Endothelial cell of umbilical vein (primary cell): ENCODE measurements around the gene ULBP3. TPM values are rescaled to one million over a fixed set of nuclear protein-coding genes. Genes with fewer than 3 reads are reported as not detected.

ENCODE experiments used
- BruUV-seq: library from RNA; stranded (reverse); fragments of 400-500 nt; replicated peaks from 2 replicates; lab custom pipeline; 2021; lab: Mats Ljungman, UMichigan
- CTCF ChIA-PET: fragments of 300-600, 350-600 bp; sonication (Branson Sonifier 250); formaldehyde crosslinking; loops from one replicate; lab custom pipeline; 2021; ENCODE audit warnings: antibody characterized with exemption, inconsistent platforms; lab: Charles Lee
- POLR2A ChIA-PET: fragments of 300-600, 350-600 bp; sonication (Branson Sonifier 250); formaldehyde crosslinking; loops from one replicate; lab custom pipeline; 2021; ENCODE audit warnings: antibody characterized with exemption, inconsistent platforms; lab: Charles Lee
- DNase-seq: peaks from one replicate; pipeline ENCODE4 v3.0.0-alpha.2; 2011; ENCODE audit warnings: low read depth, low spot score
- FAIRE-seq: peaks from 2 replicates; lab custom pipeline; 2011; peaks lifted over from hg19 to GRCh38; lab: Jason Lieb, UNC
- H2AFZ ChIP-seq: 2 replicates; pipeline ENCODE4 v1.6.0; 2012; ENCODE audit warnings: low read depth, low read length, control low read depth, inconsistent platforms
- H3K27ac ChIP-seq: 2 replicates; pipeline ENCODE4 v1.5.1; 2011; ENCODE audit warnings: low read depth, mild to moderate bottlenecking, control low read depth, low read length, moderate library complexity; ENCODE audit not compliant: insufficient read depth
- H3K27me3 ChIP-seq, 2 experiments: 2 replicates each; pipeline versions ENCODE4 v1.6.0 to v1.6.1; 2011; ENCODE audit warnings: low read length in 2 of 2, mixed read lengths in 1 of 2; ENCODE audit not compliant: control insufficient read depth in 2 of 2, insufficient read depth in 2 of 2
- H3K36me3 ChIP-seq, 2 experiments: 2 replicates in 1 of 2; 3 replicates in 1 of 2; pipeline ENCODE4 v1.5.1; 2011; ENCODE audit warnings: low read length in 2 of 2, mild to moderate bottlenecking in 1 of 2, moderate library complexity in 1 of 2; ENCODE audit not compliant: control insufficient read depth in 2 of 2, insufficient read depth in 2 of 2; ENCODE audit errors: extremely low read depth in 1 of 2
- H3K4me1 ChIP-seq: 3 replicates; pipeline ENCODE4 v1.5.1; 2011; ENCODE audit warnings: mild to moderate bottlenecking, low read length; ENCODE audit not compliant: control insufficient read depth, insufficient read depth; ENCODE audit errors: extremely low read depth
- H3K4me2 ChIP-seq: 2 replicates; pipeline ENCODE4 v1.6.1; 2011; ENCODE audit warnings: low read length, control low read depth, mixed read lengths; ENCODE audit not compliant: insufficient read depth
- H3K4me3 ChIP-seq, 3 experiments: fragments of 200-600 bp in 1 of 3; sonication (generic), shearing (Covaris generic) in 1 of 3; replicated peaks in 1 of 3; 2 replicates each; pipeline ENCODE4 v1.5.1; 2011 to 2016; ENCODE audit warnings: control low read depth in 3 of 3, low read length in 3 of 3, mild to moderate bottlenecking in 2 of 3, inconsistent platforms in 1 of 3, low read depth in 1 of 3, moderate library complexity in 1 of 3; ENCODE audit not compliant: insufficient read depth in 1 of 3
- H3K79me2 ChIP-seq: 2 replicates; pipeline ENCODE4 v1.6.0; 2012; ENCODE audit warnings: low read length, inconsistent platforms; ENCODE audit not compliant: control insufficient read depth, insufficient read depth
- H3K9ac ChIP-seq: replicated peaks from 2 replicates; pipeline ENCODE3; 2011; ENCODE audit warnings: low read length, control low read depth; ENCODE audit not compliant: insufficient read depth; ENCODE audit errors: extremely low read depth
- H3K9me1 ChIP-seq: replicated peaks from 3 replicates; pipeline ENCODE4 v1.6.0; 2011; ENCODE audit warnings: mild to moderate bottlenecking, low read length; ENCODE audit not compliant: control insufficient read depth, insufficient read depth; ENCODE audit errors: extremely low read depth
- H3K9me3 ChIP-seq: replicated peaks from 2 replicates; pipeline ENCODE4 v1.5.1; 2012; ENCODE audit warnings: low read length, inconsistent platforms; ENCODE audit not compliant: control insufficient read depth, insufficient read depth
- H4K20me1 ChIP-seq: replicated peaks from 2 replicates; pipeline ENCODE3; 2011; ENCODE audit warnings: mild to moderate bottlenecking, low read length; ENCODE audit not compliant: control insufficient read depth, insufficient read depth; ENCODE audit errors: extremely low read depth
- EZH2 ChIP-seq: IDR thresholded peaks from 2 replicates; pipeline ENCODE4 v1.6.1; 2012; ENCODE audit warnings: borderline replicate concordance, low read depth, mild to moderate bottlenecking, moderate library complexity, low read length, inconsistent platforms; ENCODE audit not compliant: severe bottlenecking
- FOS ChIP-seq: IDR thresholded peaks from 2 replicates; pipeline ENCODE4 v1.6.1; 2011; ENCODE audit warnings: mild to moderate bottlenecking, low read length, moderate library complexity, borderline replicate concordance; ENCODE audit not compliant: insufficient read depth
- GATA2 ChIP-seq: IDR thresholded peaks from 2 replicates; pipeline ENCODE4 v1.7.0; 2011; ENCODE audit warnings: low read depth, mild to moderate bottlenecking, moderate library complexity, mixed read lengths, low read length; ENCODE audit not compliant: insufficient read length, insufficient read depth
- JUN ChIP-seq: IDR thresholded peaks from 2 replicates; pipeline ENCODE4 v1.6.1; 2011; ENCODE audit warnings: borderline replicate concordance, low read depth; ENCODE audit not compliant: insufficient read length, insufficient read depth
- POLR2A ChIP-seq: IDR thresholded peaks from 2 replicates; pipeline ENCODE4 v1.6.1; 2012; ENCODE audit warnings: low read depth, mild to moderate bottlenecking, control low read depth, low read length
- POLR2AphosphoS5 ChIP-seq: IDR thresholded peaks from 2 replicates; pipeline ENCODE4 v1.6.1; 2012; ENCODE audit warnings: low read depth, mild to moderate bottlenecking, control low read depth, low read length, moderate library complexity; ENCODE audit not compliant: insufficient read depth
- dilution Hi-C: fragments of 300-500 bp; cut with MboI; formaldehyde crosslinking; loops from one replicate; pipeline ENCODE4 v1.15.0; 2019; ENCODE audit warnings: low sequenced_read_pairs; ENCODE audit not compliant: extremely low pct_ligation_motif_present
- intact Hi-C: fragments of 100-400 bp; cut with micrococcal nuclease; formaldehyde crosslinking; loops from one replicate; pipeline ENCODE4 v1.10.0; 2022
- polyA plus RNA-seq, 4 experiments: library from polyadenylated mRNA; depleted of rRNA in 3 of 4; stranded (reverse) in 3 of 4; unstranded in 1 of 4; fragments of >200 nt; gene quantifications; 2 replicates each; pipeline versions ENCODE4 v1.2.1 to v1.2.3, GENCODE V29; 2011 to 2012; ENCODE audit warnings: missing spikeins in 1 of 4
- total RNA-seq: library from RNA; stranded (reverse); gene quantifications from 2 replicates; pipeline ENCODE4 v1.2.3, GENCODE V29; 2021

The ULBP3 gene
- total and polyA plus RNA-seq, 2 donors (not counting 3 experiments of a cell fraction or from before 2014, with no cell fraction given): 7.1 to 12.8 TPM

DNA sequence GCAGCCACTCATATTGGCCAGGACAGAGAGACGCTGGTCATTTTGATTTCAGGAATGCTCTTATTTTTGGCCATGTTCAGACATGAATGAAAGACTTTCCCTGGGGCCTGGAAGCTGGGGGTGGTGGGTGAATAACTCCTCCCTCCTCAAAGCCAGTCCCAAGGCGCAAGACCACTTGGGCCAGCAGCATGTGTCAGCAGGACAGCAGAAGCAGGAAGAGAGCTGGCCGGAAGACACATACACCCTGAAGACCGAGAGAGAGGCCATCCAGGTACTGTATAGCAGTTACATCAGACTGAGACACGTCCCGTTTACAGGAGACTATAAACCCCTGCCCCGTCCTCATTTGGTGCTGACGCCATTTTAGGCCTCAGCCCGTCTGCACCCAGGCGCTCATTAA, 29.2 kb upstream of the ULBP3 start:
- Histone ChIP-seq H3K4me3 (no peak overlapping the region), H4K20me1 (no peaks in the 10 kb centered on the region), H3K9me3 (no peaks in the 10 kb centered on the region), H3K79me2 (no peaks in the 10 kb centered on the region), H3K9me1 (no peaks in the 10 kb centered on the region), H3K4me1 (no peaks in the 10 kb centered on the region), H3K36me3 (no peaks in the 10 kb centered on the region), H3K9ac (no peak overlapping the region), H3K27ac (no peak overlapping the region), H3K4me2 (no peak overlapping the region), H3K27me3 (peaks cover 2 to 5% of the 10 kb centered on the region in 2 experiments), H2AFZ (no peak overlapping the region)
- DNase-seq: no peak
- ChIA-PET POLR2A (no interaction called here), CTCF (interaction anchor here (1.2 kb wide), 1 partner anchor 28 kb away, joined by 3 read pairs; no protein-coding TSS in a partner anchor)
- no TSS peak for BruUV-seq
- intact Hi-C loops: no loop called here
- dilution Hi-C loops: no loop called here
- no peak for TF ChIP-seq POLR2AphosphoS5
- no peak for TF ChIP-seq POLR2A
- TF ChIP-seq FOS: no peak
- TF ChIP-seq EZH2: no peak
- no peak for FAIRE-seq

DNA sequence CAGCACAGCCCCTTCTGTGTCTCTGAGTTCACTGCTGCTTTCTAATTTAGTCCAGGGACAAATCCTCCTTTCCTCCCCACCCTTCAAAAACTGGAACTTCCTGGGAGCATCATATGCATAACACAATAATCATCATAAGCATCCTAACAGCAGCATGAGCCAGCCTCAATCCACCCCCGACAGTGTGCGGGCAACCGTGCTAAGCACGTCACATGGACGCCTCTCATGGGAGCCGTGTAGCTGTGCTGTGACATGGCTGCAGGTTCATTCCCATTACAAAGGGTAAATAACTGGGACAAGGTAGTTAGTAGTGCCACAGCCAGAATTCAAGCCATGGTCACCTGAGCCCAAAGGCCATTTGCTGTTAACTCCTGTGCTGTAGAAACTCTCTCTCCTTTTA, 24.5 kb upstream of the ULBP3 start:
- H3K79me2 ChIP-seq: no peaks in the 10 kb centered on the region
- no peak overlapping the region for H3K4me2 ChIP-seq
- no peak for FAIRE-seq
- intact Hi-C loops: no loop called here
- ChIA-PET CTCF (interaction anchor here (1.6 kb wide), 1 partner anchor 12 kb away, joined by 6 read pairs; no protein-coding TSS in a partner anchor), POLR2A (no interaction called here)
- no peak overlapping the region for H2AFZ ChIP-seq
- DNase-seq: no peak
- TF ChIP-seq FOS (no peak), POLR2AphosphoS5 (no peak), GATA2 (no peak), JUN (no peak)
- H3K36me3 ChIP-seq: no peaks in the 10 kb centered on the region
- no peaks in the 10 kb centered on the region for H3K4me1 ChIP-seq
- no peak overlapping the region for H3K4me3 ChIP-seq
- dilution Hi-C loops: no loop called here
- H3K27me3 ChIP-seq: peaks cover 4 to 6% of the 10 kb centered on the region in 2 experiments
- no peaks in the 10 kb centered on the region for H4K20me1 ChIP-seq
- no peak overlapping the region for H3K9ac ChIP-seq
- H3K27ac ChIP-seq: no peak overlapping the region
- H3K9me1 ChIP-seq: no peaks in the 10 kb centered on the region
- no TSS peak for BruUV-seq
- no peaks in the 10 kb centered on the region for H3K9me3 ChIP-seq
